ENCODE measurements around the gene TRHDE. TPM values are rescaled to one million over a fixed set of nuclear protein-coding genes. Genes with fewer than 3 reads are reported as not detected.

The TRHDE gene
- total RNA-seq, 1 donor from 2014 or later = 34.9 TPM

DNA sequence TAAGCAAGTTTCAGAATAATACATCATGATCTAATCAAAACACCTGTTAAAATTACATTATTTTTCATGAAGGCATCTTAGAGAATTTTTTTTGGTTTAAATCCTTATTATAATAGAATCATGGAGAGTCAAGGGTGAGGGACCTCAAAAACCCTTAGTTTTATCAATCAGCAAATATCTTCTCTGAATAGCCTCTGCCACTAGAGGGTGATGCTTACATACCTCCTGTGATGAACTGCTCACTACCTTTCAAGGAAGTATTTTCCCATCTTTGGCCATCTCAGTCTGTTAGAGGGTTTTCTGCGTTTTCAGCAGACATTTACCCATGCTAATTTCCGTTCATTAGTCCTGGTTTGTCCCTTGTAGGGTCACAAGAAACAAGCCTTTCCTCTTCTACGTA, 200.2 kb downstream of the TRHDE start:
- H3K27ac ChIP-seq = no peak overlapping the region
- H3K27me3 ChIP-seq = no peaks in the 10 kb centered on the region
- no peaks in the 10 kb centered on the region for H3K9me3 ChIP-seq
- no peaks in the 10 kb centered on the region for H3K4me1 ChIP-seq
- no peak for DNase-seq (ENCODE audit: extremely low spot score in 2 of 2)
- TF ChIP-seq, protein P1, sequence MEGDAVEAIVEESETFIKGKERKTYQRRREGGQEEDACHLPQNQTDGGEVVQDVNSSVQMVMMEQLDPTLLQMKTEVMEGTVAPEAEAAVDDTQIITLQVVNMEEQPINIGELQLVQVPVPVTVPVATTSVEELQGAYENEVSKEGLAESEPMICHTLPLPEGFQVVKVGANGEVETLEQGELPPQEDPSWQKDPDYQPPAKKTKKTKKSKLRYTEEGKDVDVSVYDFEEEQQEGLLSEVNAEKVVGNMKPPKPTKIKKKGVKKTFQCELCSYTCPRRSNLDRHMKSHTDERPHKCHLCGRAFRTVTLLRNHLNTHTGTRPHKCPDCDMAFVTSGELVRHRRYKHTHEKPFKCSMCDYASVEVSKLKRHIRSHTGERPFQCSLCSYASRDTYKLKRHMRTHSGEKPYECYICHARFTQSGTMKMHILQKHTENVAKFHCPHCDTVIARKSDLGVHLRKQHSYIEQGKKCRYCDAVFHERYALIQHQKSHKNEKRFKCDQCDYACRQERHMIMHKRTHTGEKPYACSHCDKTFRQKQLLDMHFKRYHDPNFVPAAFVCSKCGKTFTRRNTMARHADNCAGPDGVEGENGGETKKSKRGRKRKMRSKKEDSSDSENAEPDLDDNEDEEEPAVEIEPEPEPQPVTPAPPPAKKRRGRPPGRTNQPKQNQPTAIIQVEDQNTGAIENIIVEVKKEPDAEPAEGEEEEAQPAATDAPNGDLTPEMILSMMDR (IDR thresholded peaks at IDR 0.05) = no peak
- no peak for TF ChIP-seq POLR2AphosphoS5 (IDR thresholded peaks at IDR 0.05; ENCODE audit: insufficient read depth in 1 of 2, low read depth in 1 of 2)
- TF ChIP-seq POLR2A (IDR thresholded peaks at IDR 0.05) = no peak
- H3K36me3 ChIP-seq = no peaks in the 10 kb centered on the region
- intact Hi-C loops (cut with DNase I) = no loop called here
- H3K4me3 ChIP-seq = no peak overlapping the region

DNA sequence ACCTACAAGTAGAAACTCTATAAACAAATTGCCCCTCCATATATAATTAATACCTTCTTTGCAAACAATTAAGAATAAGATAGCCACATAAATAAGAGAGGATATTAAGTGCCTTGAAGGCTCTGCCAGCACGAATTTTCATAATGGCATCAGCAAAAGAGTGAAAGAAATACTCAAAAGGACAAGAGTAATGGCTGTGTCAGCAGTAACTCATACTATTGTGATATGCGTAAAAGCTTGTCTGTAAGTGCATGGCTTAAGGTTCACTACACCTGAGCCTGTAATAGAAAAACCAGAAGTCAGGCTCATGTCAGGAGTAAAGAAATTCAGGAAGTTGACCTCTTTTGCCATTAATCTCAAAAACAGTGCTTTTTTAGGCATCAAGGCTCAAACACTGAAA, 204.1 kb downstream of the TRHDE start:
- no peak for TF ChIP-seq POLR2AphosphoS5 (IDR thresholded peaks at IDR 0.05; ENCODE audit: insufficient read depth in 1 of 2, low read depth in 1 of 2)
- no peak for TF ChIP-seq POLR2A (IDR thresholded peaks at IDR 0.05)
- TF ChIP-seq, protein P1 (IDR thresholded peaks at IDR 0.05) = no peak
- Histone ChIP-seq H3K36me3 (no peaks in the 10 kb centered on the region), H3K27ac (no peak overlapping the region), H3K4me3 (no peak overlapping the region), H3K27me3 (no peaks in the 10 kb centered on the region), H3K9me3 (no peaks in the 10 kb centered on the region), H3K4me1 (no peaks in the 10 kb centered on the region)
- DNase-seq (ENCODE audit: extremely low spot score in 2 of 2) = no peak
- intact Hi-C loops (cut with DNase I) = no loop called here

DNA sequence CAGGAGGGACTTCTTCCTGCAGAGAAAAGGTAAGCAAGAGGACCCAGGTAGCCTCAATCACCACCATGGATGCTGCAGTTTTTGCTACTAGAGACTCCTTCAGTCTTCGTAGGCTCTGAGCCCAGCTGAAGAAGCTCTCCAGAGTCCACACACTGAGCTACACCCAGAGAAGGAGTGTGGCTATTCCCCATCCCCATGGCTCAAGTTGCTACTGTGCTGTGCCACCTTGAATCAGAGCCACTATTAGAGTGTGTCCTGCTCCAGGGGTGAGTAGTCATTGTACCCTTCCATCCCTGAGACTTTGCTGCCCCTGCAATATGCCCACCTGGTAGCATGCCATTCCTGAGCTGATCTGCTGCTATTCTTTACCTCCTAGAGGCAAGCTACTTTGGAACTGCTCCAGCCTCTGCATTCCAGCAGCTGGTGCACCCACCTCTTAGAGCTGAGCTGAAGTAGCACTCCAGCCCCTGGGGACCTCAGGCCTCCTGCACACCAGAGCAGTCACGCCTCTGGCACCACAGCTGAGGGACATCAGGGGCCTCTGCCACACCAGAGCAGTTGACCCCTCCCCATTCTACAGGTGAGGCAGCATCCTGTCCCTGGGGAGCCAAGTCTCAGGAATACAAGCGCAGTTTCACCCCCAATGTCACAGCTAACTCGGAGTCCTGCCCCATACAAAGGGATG, 213.0 kb downstream of the TRHDE start:
- intact Hi-C loops (cut with DNase I) = no loop called here
- no peaks in the 10 kb centered on the region for H3K4me1 ChIP-seq
- no peak overlapping the region for H3K27ac ChIP-seq
- H3K4me3 ChIP-seq = no peak overlapping the region
- H3K27me3 ChIP-seq = no peaks in the 10 kb centered on the region
- DNase-seq (ENCODE audit: extremely low spot score in 2 of 2) = no peak
- no peaks in the 10 kb centered on the region for H3K36me3 ChIP-seq
- no peaks in the 10 kb centered on the region for H3K9me3 ChIP-seq
- TF ChIP-seq, protein P1 (IDR thresholded peaks at IDR 0.05) = no peak
- TF ChIP-seq POLR2A (IDR thresholded peaks at IDR 0.05) = no peak
- peak in 1 of 2 donors; percentile 16 for TF ChIP-seq POLR2AphosphoS5 (IDR thresholded peaks at IDR 0.05; ENCODE audit: insufficient read depth in 1 of 2, low read depth in 1 of 2)

DNA sequence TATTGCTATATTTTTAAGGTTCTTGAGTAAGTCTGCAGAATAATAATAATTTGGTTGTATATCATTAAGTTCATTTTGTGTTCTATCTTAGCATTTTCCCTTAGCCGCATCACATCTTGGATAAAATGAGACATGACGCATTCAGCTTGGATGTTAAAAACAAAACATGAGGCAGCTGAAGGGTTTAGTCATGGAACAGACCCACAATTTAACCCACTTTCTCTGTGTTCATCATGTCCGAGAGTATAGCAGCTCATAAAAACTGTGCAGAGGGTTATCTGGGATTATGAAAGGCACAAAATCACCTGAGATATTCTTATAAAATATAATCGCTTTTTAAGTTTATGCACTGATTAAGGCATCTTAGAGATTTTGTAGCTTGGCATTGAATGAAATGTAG, 219.3 kb downstream of the TRHDE start:
- Histone ChIP-seq H3K27ac (no peak overlapping the region), H3K27me3 (no peaks in the 10 kb centered on the region), H3K4me3 (no peak overlapping the region), H3K4me1 (no peaks in the 10 kb centered on the region), H3K9me3 (no peaks in the 10 kb centered on the region), H3K36me3 (no peaks in the 10 kb centered on the region)
- intact Hi-C loops (cut with DNase I) = no loop called here
- DNase-seq (ENCODE audit: extremely low spot score in 2 of 2) = no peak
- TF ChIP-seq, protein P1 (IDR thresholded peaks at IDR 0.05) = no peak
- no peak for TF ChIP-seq POLR2A (IDR thresholded peaks at IDR 0.05)
- TF ChIP-seq POLR2AphosphoS5 (IDR thresholded peaks at IDR 0.05; ENCODE audit: insufficient read depth in 1 of 2, low read depth in 1 of 2) = no peak

DNA sequence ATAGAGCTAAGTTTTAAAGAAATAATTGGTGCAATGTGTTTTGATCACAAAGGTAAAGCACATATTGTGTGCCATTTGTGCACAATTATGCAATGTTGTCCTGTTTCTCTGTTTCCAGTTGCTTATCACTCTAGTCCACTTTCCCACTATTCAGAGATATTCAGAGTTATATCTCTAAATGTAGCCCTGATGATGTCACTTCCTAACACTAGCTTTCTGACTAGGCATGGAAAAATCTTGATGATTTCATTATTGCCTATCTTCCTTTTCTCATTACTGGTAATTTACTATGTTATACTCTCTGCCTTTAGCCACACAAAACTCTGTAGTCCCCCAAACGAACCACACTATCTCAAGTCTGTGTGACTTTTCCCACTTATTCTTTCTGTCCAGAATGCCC, 221.2 kb downstream of the TRHDE start:
- Histone ChIP-seq H3K4me1 (no peaks in the 10 kb centered on the region), H3K36me3 (no peaks in the 10 kb centered on the region), H3K27ac (no peak overlapping the region), H3K27me3 (no peaks in the 10 kb centered on the region), H3K4me3 (no peak overlapping the region), H3K9me3 (no peaks in the 10 kb centered on the region)
- TF ChIP-seq, protein P1 (IDR thresholded peaks at IDR 0.05) = no peak
- TF ChIP-seq POLR2A (IDR thresholded peaks at IDR 0.05) = no peak
- TF ChIP-seq POLR2AphosphoS5 (IDR thresholded peaks at IDR 0.05; ENCODE audit: insufficient read depth in 1 of 2, low read depth in 1 of 2) = no peak
- no peak for DNase-seq (ENCODE audit: extremely low spot score in 2 of 2)
- intact Hi-C loops (cut with DNase I) = no loop called here

Data from vagina (tissue), 2 donors.